IMR-90 (cell line): ENCODE measurements around the gene INAFM1. TPM values are rescaled to one million over a fixed set of nuclear protein-coding genes. Genes with fewer than 3 reads are reported as not detected.

Experiments
- ATAC-seq: fragments of 200-7000 bp; cut with Tn5 transposase; 2 replicates; pipeline ENCODE4 v1.9.1; 2020; ENCODE audit warnings: low read depth, mild to moderate bottlenecking, moderate library complexity
- BruUV-seq: library from RNA; stranded (reverse); fragments of 400-500 nt; replicated peaks from 2 replicates; lab custom pipeline; 2021; lab: Mats Ljungman, UMichigan
- CTCF ChIA-PET: fragments of 300-600 bp; formaldehyde crosslinking; extraction: SDS; loops from one replicate; lab custom pipeline; 2021; ENCODE audit warnings: antibody characterized with exemption; lab: Yijun Ruan, JAX
- POLR2A ChIA-PET: fragments of 300-600 bp; sonication (Branson Sonifier 250); formaldehyde crosslinking; loops from one replicate; lab custom pipeline; 2022; ENCODE audit warnings: antibody characterized with exemption; ENCODE audit not compliant: unreplicated experiment; lab: Charles Lee
- DNase-seq: peaks from one replicate; pipeline ENCODE4 v3.0.0; 2013
- H2AFZ ChIP-seq: replicated peaks from 2 replicates; pipeline ENCODE3; 2013; ENCODE audit warnings: low read length, mild to moderate bottlenecking; ENCODE audit not compliant: poor library complexity
- H2AK5ac ChIP-seq: 2 replicates; pipeline ENCODE4 v1.6.1; 2013; ENCODE audit warnings: low read depth, low read length, inconsistent platforms
- H2AK9ac ChIP-seq: replicated peaks from 2 replicates; pipeline ENCODE3; 2013; ENCODE audit warnings: mild to moderate bottlenecking, low read depth, low read length, moderate library complexity; ENCODE audit not compliant: poor library complexity
- H2BK120ac ChIP-seq: 2 replicates; pipeline ENCODE4 v1.6.1; 2013; ENCODE audit warnings: low read depth, low read length, inconsistent platforms
- H2BK15ac ChIP-seq: 3 replicates; pipeline ENCODE4 v1.6.1; 2013; ENCODE audit warnings: low read depth, low read length, inconsistent platforms
- H2BK20ac ChIP-seq: 2 replicates; pipeline ENCODE4 v1.6.1; 2013; ENCODE audit warnings: low read depth, mild to moderate bottlenecking, inconsistent platforms, low read length, moderate library complexity
- H2BK5ac ChIP-seq: 2 replicates; pipeline ENCODE4 v1.6.1; 2013; ENCODE audit warnings: mild to moderate bottlenecking, low read depth, low read length, inconsistent platforms; ENCODE audit not compliant: poor library complexity, severe bottlenecking
- H3K14ac ChIP-seq: replicated peaks from 2 replicates; pipeline ENCODE4 v1.6.1; 2013; ENCODE audit warnings: low read depth, low read length, inconsistent platforms
- H3K18ac ChIP-seq: 2 replicates; pipeline ENCODE4 v1.6.1; 2013; ENCODE audit warnings: low read depth, low read length, control low read depth
- H3K23ac ChIP-seq: 2 replicates; pipeline ENCODE4 v1.6.1; 2013; ENCODE audit warnings: low read depth, low read length, inconsistent platforms
- H3K27ac ChIP-seq: 2 replicates; pipeline ENCODE4 v1.5.1; 2013; ENCODE audit warnings: mild to moderate bottlenecking, control low read depth, low read length; ENCODE audit not compliant: insufficient read depth
- H3K27me3 ChIP-seq: 2 replicates; pipeline ENCODE4 v1.6.1; 2013; ENCODE audit warnings: low read length; ENCODE audit not compliant: control insufficient read depth, insufficient read depth
- H3K36me3 ChIP-seq: 2 replicates; pipeline ENCODE4 v1.6.1; 2013; ENCODE audit warnings: low read length, mixed read lengths; ENCODE audit not compliant: control insufficient read depth, insufficient read depth
- H3K4ac ChIP-seq: 2 replicates; pipeline ENCODE4 v1.6.1; 2013; ENCODE audit warnings: low read depth, low read length, inconsistent platforms
- H3K4me1 ChIP-seq: 2 replicates; pipeline ENCODE4 v1.6.1; 2013; ENCODE audit warnings: low read length, mixed read lengths; ENCODE audit not compliant: control insufficient read depth, insufficient read depth
- H3K4me2 ChIP-seq: 2 replicates; pipeline ENCODE4 v1.6.1; 2013; ENCODE audit warnings: low read depth, mild to moderate bottlenecking, control low read depth, low read length, moderate library complexity
- H3K4me3 ChIP-seq: 2 replicates; pipeline ENCODE4 v1.5.1; 2013; ENCODE audit warnings: low read depth, mild to moderate bottlenecking, control low read depth, low read length, moderate library complexity; ENCODE audit not compliant: insufficient read depth
- H3K56ac ChIP-seq: 2 replicates; pipeline ENCODE4 v1.6.1; 2013; ENCODE audit warnings: low read length, inconsistent platforms; ENCODE audit not compliant: insufficient read depth; ENCODE audit errors: extremely low read depth
- H3K79me1 ChIP-seq, 2 experiments: 2 replicates each; pipeline ENCODE4 v1.6.1; 2013; ENCODE audit warnings: low read length in 2 of 2, inconsistent platforms in 1 of 2, low read depth in 1 of 2
- H3K9ac ChIP-seq: 2 replicates; pipeline ENCODE4 v1.6.1; 2013; ENCODE audit warnings: low read depth, low read length, control low read depth
- H3K9me1 ChIP-seq: 2 replicates; pipeline ENCODE4 v1.6.1; 2013; ENCODE audit warnings: low read length, inconsistent platforms; ENCODE audit not compliant: insufficient read depth
- H3K9me3 ChIP-seq: 2 replicates; pipeline ENCODE4 v1.6.1; 2013; ENCODE audit warnings: low read length; ENCODE audit not compliant: control insufficient read depth, insufficient read depth
- H4K20me1 ChIP-seq: 2 replicates; pipeline ENCODE4 v1.6.1; 2013; ENCODE audit warnings: low read length, inconsistent platforms; ENCODE audit not compliant: insufficient read depth
- H4K5ac ChIP-seq: 2 replicates; pipeline ENCODE4 v1.6.1; 2013; ENCODE audit warnings: mild to moderate bottlenecking, low read depth, low read length, control low read depth
- H4K8ac ChIP-seq, 2 experiments: 2 replicates each; pipeline ENCODE4 v1.6.1; 2013; ENCODE audit warnings: low read depth in 2 of 2, low read length in 2 of 2, control low read depth in 1 of 2, inconsistent platforms in 1 of 2
- H4K91ac ChIP-seq: 2 replicates; pipeline ENCODE4 v1.6.1; 2013; ENCODE audit warnings: low read depth, low read length, inconsistent platforms; ENCODE audit not compliant: insufficient read depth
- CTCF ChIP-seq: conservative IDR thresholded peaks from 2 replicates; pipeline ENCODE4 v1.5.1; 2012; ENCODE audit warnings: mild to moderate bottlenecking, low read depth, low read length, improper control_type of control experiment
- FOS ChIP-seq: fragments of 150-350 bp; IDR thresholded peaks from 2 replicates; pipeline ENCODE4 v1.6.1; 2016; ENCODE audit warnings: low read depth, low read length
- MAZ ChIP-seq: IDR thresholded peaks from 2 replicates; pipeline ENCODE4 v1.6.1; 2012; ENCODE audit warnings: low read depth, mild to moderate bottlenecking, low read length, improper control_type of control experiment, moderate library complexity, borderline replicate concordance
- MXI1 ChIP-seq: IDR thresholded peaks from 2 replicates; pipeline ENCODE4 v1.6.1; 2012; ENCODE audit warnings: low read depth, mild to moderate bottlenecking, low read length, moderate library complexity, borderline replicate concordance
- NFE2L2 ChIP-seq: fragments of 150-350 bp; IDR thresholded peaks from 2 replicates; pipeline ENCODE4 v1.6.1; 2016; ENCODE audit warnings: low read depth, mild to moderate bottlenecking, low read length
- RAD21 ChIP-seq: IDR thresholded peaks from 2 replicates; pipeline ENCODE4 v1.6.1; 2012; ENCODE audit warnings: low read length, improper control_type of control experiment
- WGBS, 2 experiments: methylation state at CpG; one replicate each; pipeline versions ENCODE4 v1.1.5 to v1.1.7; 2013; ENCODE audit warnings: missing lambda C conversion rate in 2 of 2; ENCODE audit not compliant: insufficient read length in 1 of 2; ENCODE audit errors: extremely low coverage in 2 of 2; 5-methylcytosine and 5-hydroxymethylcytosine counted together
- dilution Hi-C: fragments of 300-500 bp; cut with HindIII; formaldehyde crosslinking; loops from one replicate; pipeline ENCODE4 v1.14.3; 2018; ENCODE audit warnings: low sequenced_read_pairs; ENCODE audit not compliant: unreplicated experiment
- in situ Hi-C: fragments of 300-500 bp; cut with MboI; formaldehyde crosslinking; loops from 3 replicates; pipeline ENCODE4 v1.14.3; 2019; ENCODE audit warnings: low sequenced_read_pairs, inconsistent platforms, mixed read lengths
- intact Hi-C: fragments of 100-400 bp; cut with micrococcal nuclease; formaldehyde crosslinking; loops from 2 replicates; pipeline ENCODE4 v1.10.0; 2022
- polyA plus RNA-seq, 3 experiments: library from polyadenylated mRNA; depleted of rRNA; stranded (reverse); fragments of >200 nt; gene quantifications; 2 replicates each; pipeline ENCODE4 v1.2.3, GENCODE V29; 2012; ENCODE audit warnings: low replicate concordance in 1 of 3
- total RNA-seq: library from RNA; depleted of rRNA; stranded (reverse); fragments of >200 nt; gene quantifications from 2 replicates; pipeline ENCODE4 v1.2.3, GENCODE V29; 2012

The INAFM1 gene
- total and polyA plus RNA-seq, 2 of the 4 experiments (the other 2 are of a cell fraction), result 0.36 to 7.8 TPM

GRCh38 chr19:47230054-47230920, 44.4 kb upstream of the INAFM1 start (continued):
- TF ChIP-seq CTCF, result peak; percentile 66

- ChIA-PET CTCF (no interaction called here), POLR2A (no interaction called here)
- H3K9me3 ChIP-seq, result no peaks in the 10 kb centered on the region
- peak within 1 kb of the TSS; percentile 100 for H3K4ac ChIP-seq
- peak within 1 kb of the TSS; percentile 85 to 96 for H4K8ac ChIP-seq
- peak within 1 kb of the TSS; percentile 64 for H3K18ac ChIP-seq
- H3K9ac ChIP-seq, result peak within 1 kb of the TSS; percentile 97
- peaks cover 21% of the 10 kb centered on the region for H3K9me1 ChIP-seq
- H3K56ac ChIP-seq, result peak within 1 kb of the TSS; percentile 90
- H3K4me2 ChIP-seq, result peak within 1 kb of the TSS; percentile 98
- H3K79me1 ChIP-seq, result peaks cover 10 to 44% of the 10 kb centered on the region in 2 experiments
- H3K36me3 ChIP-seq, result no peaks in the 10 kb centered on the region
- peaks cover 29% of the 10 kb centered on the region for H4K20me1 ChIP-seq
- DNase-seq (no peak), ATAC-seq (no peak)
- peak within 1 kb of the TSS; percentile 99 for H2AK9ac ChIP-seq
- H3K4me1 ChIP-seq, result peaks cover 25% of the 10 kb centered on the region
- H2BK120ac ChIP-seq, result peak within 1 kb of the TSS; percentile 98
- H2BK15ac ChIP-seq, result peak within 1 kb of the TSS; percentile 100; the same call in 2 of the 3 replicates
- peak within 1 kb of the TSS; percentile 100 for H2BK20ac ChIP-seq
- intact Hi-C loops, result loop anchor here (1.0 kb wide), 1 partner anchor 13 kb away; no protein-coding TSS in a partner anchor
- BruUV-seq, result no TSS peak
- in situ Hi-C loops, result no loop called here
- H3K27ac ChIP-seq, result peak within 1 kb of the TSS; percentile 97
- H3K23ac ChIP-seq, result peak within 1 kb of the TSS; percentile 100
- H4K5ac ChIP-seq, result peak within 1 kb of the TSS; percentile 38
- H2AK5ac ChIP-seq, result peak within 1 kb of the TSS; percentile 100
- peak within 1 kb of the TSS; percentile 99 for H2BK5ac ChIP-seq
- peak within 1 kb of the TSS; percentile 96 for H3K4me3 ChIP-seq
- peak within 1 kb of the TSS; percentile 97 for H2AFZ ChIP-seq
- TF ChIP-seq NFE2L2 (no peak), RAD21 (no peak), FOS (no peak), MAZ (no peak), MXI1 (peak; percentile 20; the same call in 1 of the 2 replicates), CTCF (no peak)
- peak within 1 kb of the TSS; percentile 94 for H4K91ac ChIP-seq
- WGBS, 2 experiments, result 1% methylated on average over 20 of the region's 43 CpGs; no CpG with 5 or more reads in 1 of the 2 experiments
- no peaks in the 10 kb centered on the region for H3K27me3 ChIP-seq
- dilution Hi-C loops, result no loop called here
- peak within 1 kb of the TSS; percentile 100 for H3K14ac ChIP-seq
Measured at GRCh38 chr19:47230921-47231214, 43.8 kb upstream of the INAFM1 start, which contains the start of gene BBC3. Gene BBC3 (minus strand): TSS chr19:47231199. CDS start chr19:47228431, 2,768 bp downstream.
